Breast epithelium (tissue), 4 donors: ENCODE data around the gene PAOX. TPM values are rescaled to one million over a fixed set of nuclear protein-coding genes. Genes with fewer than 3 reads are reported as not detected.

Source experiments
- DNase-seq, 2 donors: peaks; one replicate each; pipeline ENCODE4 v3.0.0-alpha.2; 2019; ENCODE audit warnings: low spot score in 2 of 2
- H3K27ac ChIP-seq, 2 donors: fragments of 200-600 bp; sonication (generic) in 1 of 2; one replicate each; pipeline ENCODE4 v1.5.1; 2016 to 2019; ENCODE audit warnings: mild to moderate bottlenecking in 1 of 2
- H3K27me3 ChIP-seq, 2 donors: fragments of 200-600 bp; sonication (generic) in 1 of 2; one replicate each; pipeline versions ENCODE4 v1.5.1 to v1.6.0; 2017 to 2019; ENCODE audit warnings: control low read depth in 1 of 2, mild to moderate bottlenecking in 1 of 2
- H3K36me3 ChIP-seq: fragments of 200-600 bp; one replicate; pipeline ENCODE4 v1.5.1; 2019
- H3K4me1 ChIP-seq, 2 donors: fragments of 200-600 bp; sonication (generic); one replicate each; pipeline ENCODE4 v1.5.1; 2016 to 2019; ENCODE audit warnings: control low read depth in 1 of 2
- H3K4me3 ChIP-seq, 3 donors: fragments of 200-600 bp; sonication (generic); 1 replicate in 2 of 3; 2 replicates in 1 of 3; pipeline ENCODE4 v1.5.1; 2016 to 2019; ENCODE audit warnings: mild to moderate bottlenecking in 3 of 3, moderate library complexity in 2 of 3
- H3K9me3 ChIP-seq, 2 donors: fragments of 200-600 bp; sonication (generic) in 1 of 2; one replicate each; pipeline ENCODE4 v1.5.1; 2016 to 2019; ENCODE audit warnings: control low read depth in 1 of 2
- POLR2A ChIP-seq: fragments of 450-650 bp; IDR thresholded peaks from one replicate; pipeline ENCODE4 v1.6.1; 2016; ENCODE audit warnings: antibody characterized with exemption, mild to moderate bottlenecking, moderate library complexity
- POLR2AphosphoS5 ChIP-seq, 3 donors: sonication (generic); formaldehyde crosslinking; IDR thresholded peaks; one replicate each; pipeline ENCODE4 v1.6.1; 2017; ENCODE audit warnings: antibody characterized with exemption in 3 of 3
- intact Hi-C: fragments of 100-400 bp; cut with DNase I; formaldehyde crosslinking; loops from one replicate; pipeline ENCODE4 v1.15.1; 2023; ENCODE audit warnings: low total_unique reads
- total RNA-seq, 3 donors: library from RNA; depleted of rRNA; stranded (reverse); fragments of >200 nt; gene quantifications; one replicate each; pipeline ENCODE4 v1.1.0, GENCODE V29; 2016
- TF ChIP-seq, protein P1 (sequence below), 3 donors: fragments of 450-650 bp; IDR thresholded peaks; one replicate each; pipeline ENCODE4 v1.5.1; 2016 to 2017; ENCODE audit warnings: antibody characterized with exemption in 3 of 3, mild to moderate bottlenecking in 3 of 3, moderate library complexity in 3 of 3

Gene PAOX
- total RNA-seq, 3 donors from 2014 or later, result 7.5 to 10.5 (median 8.6) TPM

DNA sequence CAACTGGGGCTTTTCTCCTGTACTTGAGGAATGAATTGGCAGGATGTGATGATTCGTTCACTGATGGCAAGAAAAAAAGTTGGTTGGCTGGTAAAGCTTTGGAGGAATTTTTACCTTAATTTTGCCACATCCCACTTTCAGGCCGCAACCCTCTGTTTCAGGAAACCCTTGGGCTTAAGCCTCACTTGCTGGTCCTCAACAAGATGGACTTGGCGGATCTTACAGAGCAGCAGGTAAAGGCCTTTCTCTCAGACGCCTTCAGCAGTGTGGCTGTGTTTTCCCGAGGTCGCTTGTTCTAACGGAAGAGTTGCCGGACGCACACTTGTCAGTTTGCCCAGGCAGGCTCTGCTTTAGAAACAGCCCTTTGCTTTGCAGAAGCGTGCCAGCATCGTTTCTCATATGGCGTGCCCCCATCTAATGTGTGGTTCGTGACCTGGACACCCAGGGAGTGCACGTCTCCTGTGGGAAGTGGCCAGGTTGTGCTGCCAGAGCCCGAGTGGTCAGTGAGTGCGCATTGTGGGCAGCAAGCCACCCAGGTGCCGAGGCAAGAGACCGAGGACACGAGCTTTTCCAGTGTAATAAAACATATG lies 17.1 kb downstream of the PAOX start:
- Histone ChIP-seq H3K4me3 (no peak overlapping the region), H3K27me3 (no peaks in the 10 kb centered on the region), H3K9me3 (no peaks in the 10 kb centered on the region), H3K4me1 (peaks cover 3 to 8% of the 10 kb centered on the region in 2 donors), H3K36me3 (no peaks in the 10 kb centered on the region), H3K27ac (no peak overlapping the region)
- no peak for DNase-seq
- TF ChIP-seq, protein P1, sequence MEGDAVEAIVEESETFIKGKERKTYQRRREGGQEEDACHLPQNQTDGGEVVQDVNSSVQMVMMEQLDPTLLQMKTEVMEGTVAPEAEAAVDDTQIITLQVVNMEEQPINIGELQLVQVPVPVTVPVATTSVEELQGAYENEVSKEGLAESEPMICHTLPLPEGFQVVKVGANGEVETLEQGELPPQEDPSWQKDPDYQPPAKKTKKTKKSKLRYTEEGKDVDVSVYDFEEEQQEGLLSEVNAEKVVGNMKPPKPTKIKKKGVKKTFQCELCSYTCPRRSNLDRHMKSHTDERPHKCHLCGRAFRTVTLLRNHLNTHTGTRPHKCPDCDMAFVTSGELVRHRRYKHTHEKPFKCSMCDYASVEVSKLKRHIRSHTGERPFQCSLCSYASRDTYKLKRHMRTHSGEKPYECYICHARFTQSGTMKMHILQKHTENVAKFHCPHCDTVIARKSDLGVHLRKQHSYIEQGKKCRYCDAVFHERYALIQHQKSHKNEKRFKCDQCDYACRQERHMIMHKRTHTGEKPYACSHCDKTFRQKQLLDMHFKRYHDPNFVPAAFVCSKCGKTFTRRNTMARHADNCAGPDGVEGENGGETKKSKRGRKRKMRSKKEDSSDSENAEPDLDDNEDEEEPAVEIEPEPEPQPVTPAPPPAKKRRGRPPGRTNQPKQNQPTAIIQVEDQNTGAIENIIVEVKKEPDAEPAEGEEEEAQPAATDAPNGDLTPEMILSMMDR (IDR thresholded peaks at IDR 0.05), result no peak
- no peak for TF ChIP-seq POLR2AphosphoS5 (IDR thresholded peaks at IDR 0.05)
- no peak for TF ChIP-seq POLR2A
- intact Hi-C loops, result no loop called here

DNA sequence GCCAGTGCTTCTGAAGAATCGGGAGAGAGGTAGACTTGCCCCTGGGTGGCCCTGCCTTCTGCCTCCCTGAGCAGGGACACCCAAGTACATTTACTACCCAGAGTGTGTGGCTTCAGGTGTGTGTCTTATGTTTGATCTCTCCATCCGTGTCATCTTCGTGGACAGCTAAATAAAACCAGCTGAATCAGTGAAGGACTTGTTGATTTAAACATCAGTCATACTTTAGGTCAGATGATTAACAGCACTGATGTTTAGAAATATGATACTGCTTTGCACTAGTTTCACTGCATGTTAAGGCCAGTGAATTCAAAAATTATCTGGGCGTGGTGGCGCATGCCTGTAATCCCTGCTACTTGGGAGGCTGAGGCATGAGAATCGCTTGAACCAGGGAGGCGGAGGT lies 18.9 kb downstream of the PAOX start:
- H3K27me3 ChIP-seq, result no peaks in the 10 kb centered on the region
- no peak overlapping the region for H3K27ac ChIP-seq
- H3K36me3 ChIP-seq, result no peaks in the 10 kb centered on the region
- intact Hi-C loops, result no loop called here
- H3K4me1 ChIP-seq, result peaks cover 3 to 8% of the 10 kb centered on the region in 2 donors
- no peaks in the 10 kb centered on the region for H3K9me3 ChIP-seq
- H3K4me3 ChIP-seq, result no peak overlapping the region
- TF ChIP-seq POLR2AphosphoS5 (IDR thresholded peaks at IDR 0.05) (no peak), POLR2A (no peak)
- TF ChIP-seq, protein P1 (IDR thresholded peaks at IDR 0.05), result no peak
- no peak for DNase-seq

DNA sequence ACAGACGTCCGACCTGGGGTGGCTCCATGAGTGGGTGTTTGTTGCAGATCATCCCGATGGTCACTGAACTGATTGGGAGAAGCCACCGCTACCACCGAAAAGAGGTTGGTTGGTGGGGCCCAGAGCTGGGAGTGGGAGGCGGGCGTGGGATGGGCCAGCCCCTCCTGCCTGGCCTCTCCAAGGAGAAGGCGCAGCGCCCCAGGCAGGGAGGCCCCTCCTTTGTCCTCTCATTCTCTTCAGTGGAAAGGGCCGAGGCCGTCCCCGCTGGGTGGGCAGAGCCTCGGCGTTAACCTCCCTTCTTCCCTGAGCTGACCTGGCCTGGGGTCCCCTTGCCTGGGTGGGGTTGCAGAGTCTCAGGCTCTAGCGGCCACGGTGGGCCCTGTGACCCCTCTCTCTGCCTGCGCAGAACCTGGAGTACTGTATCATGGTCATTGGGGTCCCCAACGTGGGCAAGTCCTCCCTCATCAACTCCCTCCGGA lies 20.1 kb downstream of the PAOX start:
- no peaks in the 10 kb centered on the region for H3K36me3 ChIP-seq
- no peaks in the 10 kb centered on the region for H3K27me3 ChIP-seq
- intact Hi-C loops, result no loop called here
- H3K27ac ChIP-seq, result no peak overlapping the region
- no peak for DNase-seq
- TF ChIP-seq, protein P1 (IDR thresholded peaks at IDR 0.05), result no peak
- no peak for TF ChIP-seq POLR2AphosphoS5 (IDR thresholded peaks at IDR 0.05)
- TF ChIP-seq POLR2A, result no peak
- peaks cover 3 to 8% of the 10 kb centered on the region in 2 donors for H3K4me1 ChIP-seq
- H3K9me3 ChIP-seq, result no peaks in the 10 kb centered on the region
- H3K4me3 ChIP-seq, result no peak overlapping the region

DNA sequence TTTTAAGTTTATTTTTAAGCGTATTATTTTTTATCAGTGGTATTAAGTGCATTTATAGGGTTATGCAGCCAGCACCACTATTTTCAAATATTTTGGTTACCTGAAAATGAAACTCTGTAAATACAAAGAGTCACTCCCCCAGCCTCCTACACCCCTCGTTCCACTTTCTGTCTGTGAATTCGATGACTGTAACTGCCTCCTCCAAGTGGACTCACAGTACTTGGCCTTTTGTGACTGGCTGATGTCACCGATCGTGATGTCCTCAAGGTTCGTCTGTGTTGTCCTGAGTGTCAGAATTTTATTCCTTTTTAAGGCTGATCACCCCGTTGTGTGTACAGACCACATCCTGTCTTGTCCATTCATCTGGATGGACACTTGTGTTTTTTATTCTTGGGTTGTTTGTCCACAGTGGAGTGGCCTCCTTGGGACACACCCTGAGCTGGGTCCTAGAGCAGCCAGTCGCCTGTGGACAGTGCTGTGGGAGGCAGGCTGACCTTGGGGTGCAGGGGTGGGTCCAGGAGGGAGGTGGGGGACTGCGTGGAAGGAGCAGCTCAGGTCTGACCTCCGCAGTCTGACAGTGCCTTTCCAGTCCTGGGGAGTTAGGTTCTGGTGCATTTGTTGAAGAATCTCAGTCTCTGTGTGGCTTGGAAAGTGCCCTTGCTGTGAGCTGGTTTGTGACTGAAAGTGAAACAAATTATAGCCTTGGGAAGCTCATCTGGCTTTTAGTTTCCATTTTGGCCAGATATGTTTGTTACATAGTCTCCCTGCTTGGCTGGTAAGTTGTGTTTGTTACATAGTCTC lies 21.8 kb downstream of the PAOX start:
- no peak overlapping the region for H3K4me3 ChIP-seq
- DNase-seq, result no peak
- no peaks in the 10 kb centered on the region for H3K9me3 ChIP-seq
- H3K4me1 ChIP-seq, result no peaks in the 10 kb centered on the region
- no peaks in the 10 kb centered on the region for H3K27me3 ChIP-seq
- TF ChIP-seq, protein P1 (IDR thresholded peaks at IDR 0.05), result no peak
- no peak for TF ChIP-seq POLR2A
- no peak for TF ChIP-seq POLR2AphosphoS5 (IDR thresholded peaks at IDR 0.05)
- H3K27ac ChIP-seq, result no peak overlapping the region
- no peaks in the 10 kb centered on the region for H3K36me3 ChIP-seq
- intact Hi-C loops, result no loop called here

DNA sequence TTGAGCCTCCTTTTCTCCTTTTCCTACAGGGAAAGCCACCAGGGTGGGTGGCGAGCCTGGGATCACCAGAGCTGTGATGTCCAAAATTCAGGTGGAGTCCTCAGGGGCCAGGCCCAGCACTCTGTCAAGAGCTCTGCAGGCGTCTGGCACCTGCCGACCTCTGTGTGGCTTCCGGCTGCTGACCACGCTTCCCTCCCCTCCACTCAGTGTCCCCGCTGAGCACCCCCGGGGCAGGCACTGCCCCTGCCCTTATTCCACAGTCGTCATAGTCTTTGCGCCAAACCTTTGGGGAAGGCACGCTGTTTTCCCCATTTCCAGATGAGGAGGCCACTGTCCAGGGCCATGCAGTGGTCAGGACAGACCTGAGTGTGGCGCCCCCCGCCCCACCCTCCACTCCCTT lies 22.4 kb downstream of the PAOX start:
- intact Hi-C loops, result no loop called here
- Histone ChIP-seq H3K4me1 (no peaks in the 10 kb centered on the region), H3K36me3 (no peaks in the 10 kb centered on the region), H3K4me3 (no peak overlapping the region), H3K27me3 (no peaks in the 10 kb centered on the region), H3K27ac (no peak overlapping the region), H3K9me3 (no peaks in the 10 kb centered on the region)
- DNase-seq, result no peak
- TF ChIP-seq POLR2AphosphoS5 (IDR thresholded peaks at IDR 0.05), result no peak
- TF ChIP-seq, protein P1 (IDR thresholded peaks at IDR 0.05), result no peak
- no peak for TF ChIP-seq POLR2A
